Skeletal muscle satellite cell (primary cell): ENCODE measurements around the gene P2RY10. TPM values are rescaled to one million over a fixed set of nuclear protein-coding genes. Genes with fewer than 3 reads are reported as not detected.

Experiments
- H3K27me3 ChIP-seq: 2 replicates; pipeline ENCODE4 v1.7.0; 2013; ENCODE audit warnings: low read length; ENCODE audit not compliant: control insufficient read depth, insufficient read depth
- H3K36me3 ChIP-seq: 2 replicates; pipeline ENCODE4 v1.7.0; 2013; ENCODE audit warnings: mild to moderate bottlenecking, control low read depth, low read length; ENCODE audit not compliant: insufficient read depth
- H3K4me1 ChIP-seq: 2 replicates; pipeline ENCODE4 v1.7.0; 2013; ENCODE audit warnings: low read length; ENCODE audit not compliant: control insufficient read depth, insufficient read depth
- H3K4me2 ChIP-seq: 2 replicates; pipeline ENCODE4 v1.7.0; 2013; ENCODE audit warnings: mild to moderate bottlenecking, low read length
- H3K4me3 ChIP-seq: 2 replicates; pipeline ENCODE4 v1.7.0; 2013; ENCODE audit warnings: low read length
- H3K9ac ChIP-seq: 2 replicates; pipeline ENCODE4 v1.7.0; 2013; ENCODE audit warnings: mild to moderate bottlenecking, low read depth, low read length, moderate library complexity
- H3K9me3 ChIP-seq: replicated peaks from 2 replicates; pipeline ENCODE4 v1.7.0; 2013; ENCODE audit warnings: mild to moderate bottlenecking, control low read depth, low read length
- total RNA-seq: library from RNA; depleted of rRNA; stranded (reverse); fragments of >200 nt; gene quantifications from 2 replicates; pipeline ENCODE4 v1.2.3, GENCODE V29; 2012; rRNA removed

The P2RY10 gene
- not detected in 2 replicates for total RNA-seq

DNA sequence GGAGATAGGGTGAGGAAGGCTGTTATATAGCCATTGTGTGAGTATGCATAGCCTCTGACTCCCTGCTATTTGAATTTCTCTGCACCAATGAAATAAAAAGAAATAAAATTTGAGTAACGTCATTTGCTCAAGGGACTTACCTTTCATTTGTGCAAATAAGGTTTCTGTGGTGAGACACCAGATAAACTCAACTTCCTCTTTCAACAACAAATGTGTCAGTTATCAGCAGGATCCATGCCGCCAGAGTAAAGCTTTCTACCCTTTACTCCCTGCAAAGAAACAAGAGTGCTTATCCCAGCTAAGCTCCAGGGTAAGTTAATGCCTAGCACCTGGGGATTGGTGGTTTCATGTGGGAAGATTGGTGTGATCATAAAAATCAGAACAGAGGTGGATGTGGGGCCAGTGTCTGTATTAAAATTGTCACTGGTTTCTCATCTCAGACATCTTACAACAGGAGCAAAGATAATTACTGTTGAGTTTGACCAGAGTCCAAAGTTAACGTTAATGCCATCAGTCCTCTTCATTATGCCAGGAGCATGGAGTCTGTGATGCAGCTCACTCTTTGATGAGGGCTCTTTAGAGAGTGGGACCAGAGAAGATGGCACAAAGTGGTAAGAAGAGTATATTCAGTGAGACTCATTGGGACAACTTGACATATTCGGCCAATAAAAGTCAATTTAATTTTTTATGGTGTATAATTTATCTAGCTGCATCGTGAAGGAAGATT, at the start of gene P2RY10:
Gene P2RY10, plus strand, starts transcription at position 206 of the 727 bp plus-strand sequence. CDS start 15,130 bp downstream, outside the sequence.
- Histone ChIP-seq H3K4me2 (no peak within 1 kb of the TSS), H3K9ac (no peak within 1 kb of the TSS), H3K27me3 (no peaks in the 10 kb centered on the region), H3K9me3 (no peaks in the 10 kb centered on the region), H3K36me3 (no peaks in the 10 kb centered on the region), H3K4me3 (no peak within 1 kb of the TSS), H3K4me1 (no peaks in the 10 kb centered on the region)

GRCh38 chrX:78922754-78923153, 22.4 kb upstream of the P2RY10 start:
- Histone ChIP-seq H3K9ac (no peak overlapping the region), H3K36me3 (no peaks in the 10 kb centered on the region), H3K4me3 (no peak overlapping the region)

GRCh38 chrX:78923198-78924015, 21.8 kb upstream of the P2RY10 start:
- H3K4me3 ChIP-seq: no peak overlapping the region

More at GRCh38 chrX:78922754-78923153, 22.4 kb upstream of the P2RY10 start:
- no peaks in the 10 kb centered on the region for H3K27me3 ChIP-seq
- H3K9me3 ChIP-seq: no peaks in the 10 kb centered on the region
- no peaks in the 10 kb centered on the region for H3K4me1 ChIP-seq
- H3K4me2 ChIP-seq: no peak overlapping the region

GRCh38 chrX:78931814-78932213, 13.4 kb upstream of the P2RY10 start:
- Histone ChIP-seq H3K27me3 (no peaks in the 10 kb centered on the region), H3K4me3 (no peak overlapping the region), H3K4me2 (no peak overlapping the region)

More at GRCh38 chrX:78923198-78924015, 21.8 kb upstream of the P2RY10 start:
- Histone ChIP-seq H3K9me3 (no peaks in the 10 kb centered on the region), H3K9ac (no peak overlapping the region), H3K4me2 (no peak overlapping the region), H3K4me1 (no peaks in the 10 kb centered on the region), H3K36me3 (no peaks in the 10 kb centered on the region), H3K27me3 (no peaks in the 10 kb centered on the region)

GRCh38 chrX:78934866-78935265, 10.3 kb upstream of the P2RY10 start:
- H3K27me3 ChIP-seq: no peaks in the 10 kb centered on the region
- no peaks in the 10 kb centered on the region for H3K4me1 ChIP-seq
- H3K36me3 ChIP-seq: no peaks in the 10 kb centered on the region
- H3K4me3 ChIP-seq: no peak overlapping the region
- H3K9me3 ChIP-seq: no peaks in the 10 kb centered on the region
- no peak overlapping the region for H3K4me2 ChIP-seq
- no peak overlapping the region for H3K9ac ChIP-seq

More at GRCh38 chrX:78931814-78932213, 13.4 kb upstream of the P2RY10 start:
- no peaks in the 10 kb centered on the region for H3K4me1 ChIP-seq
- no peaks in the 10 kb centered on the region for H3K9me3 ChIP-seq
- no peaks in the 10 kb centered on the region for H3K36me3 ChIP-seq
- no peak overlapping the region for H3K9ac ChIP-seq

DNA sequence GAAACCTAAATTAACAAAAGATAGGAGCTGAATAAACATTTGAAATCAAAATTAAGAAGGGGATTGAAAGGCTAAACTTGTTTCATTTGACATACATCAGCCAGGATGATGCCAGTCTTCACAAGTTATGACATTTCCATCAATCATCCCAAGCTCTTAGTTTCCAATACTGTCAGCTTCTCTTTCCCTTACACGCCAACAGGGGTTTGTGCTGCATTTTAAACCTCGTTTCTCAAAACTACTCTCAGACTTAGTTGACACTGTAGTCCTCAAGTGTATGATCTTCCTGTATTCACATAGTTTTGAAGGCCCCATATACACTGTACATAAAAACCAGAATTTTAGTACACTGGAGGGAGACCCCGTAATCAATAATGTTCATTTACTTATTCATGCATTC, 840 bp upstream of the P2RY10 start:
- Histone ChIP-seq H3K4me3 (no peak overlapping the region), H3K27me3 (no peaks in the 10 kb centered on the region), H3K9me3 (no peaks in the 10 kb centered on the region), H3K9ac (no peak overlapping the region), H3K4me1 (no peaks in the 10 kb centered on the region), H3K4me2 (no peak overlapping the region), H3K36me3 (no peaks in the 10 kb centered on the region)

DNA sequence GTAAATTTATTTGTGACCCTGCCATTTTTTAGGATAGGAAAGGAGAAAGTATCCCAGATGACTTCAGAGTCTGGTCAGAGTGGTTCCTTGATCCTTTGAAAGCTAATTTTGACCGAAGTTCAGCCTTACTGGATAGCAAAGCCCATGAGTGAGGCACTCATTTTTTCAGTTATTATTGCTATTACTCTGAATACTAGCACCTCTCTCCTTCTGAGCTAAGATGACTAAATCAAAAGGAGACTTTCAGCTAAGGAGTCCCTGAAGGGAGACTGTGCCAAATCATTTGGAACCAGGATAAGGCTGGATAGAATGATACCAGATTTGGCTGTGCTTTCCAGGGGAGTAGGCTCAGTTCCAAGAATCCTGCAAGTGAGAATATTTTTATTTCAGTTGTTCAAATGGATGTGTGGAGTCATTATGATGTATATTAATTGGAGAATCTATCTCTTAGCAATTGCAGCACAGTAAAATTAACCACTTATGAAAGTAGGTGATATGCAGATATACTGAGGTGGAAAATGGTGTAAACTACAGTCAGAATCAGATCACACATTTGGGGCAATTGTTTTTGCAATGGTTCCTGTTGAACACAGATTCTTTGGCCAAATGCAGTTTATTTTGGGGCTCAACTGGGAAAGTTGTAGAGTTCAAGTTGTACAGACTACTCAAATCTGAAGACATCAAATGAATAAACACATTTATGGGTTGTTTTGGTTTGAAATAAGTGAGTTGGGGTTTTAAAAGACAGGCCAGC, 1.2 kb downstream of the P2RY10 start:
- Histone ChIP-seq H3K36me3 (no peaks in the 10 kb centered on the region), H3K27me3 (no peaks in the 10 kb centered on the region), H3K4me1 (no peaks in the 10 kb centered on the region), H3K4me3 (no peak overlapping the region), H3K9me3 (no peaks in the 10 kb centered on the region), H3K9ac (no peak overlapping the region), H3K4me2 (no peak overlapping the region)

- H3K9ac ChIP-seq: no peak overlapping the region
- no peak overlapping the region for H3K4me3 ChIP-seq
- H3K4me1 ChIP-seq: no peaks in the 10 kb centered on the region
- no peak overlapping the region for H3K4me2 ChIP-seq
- H3K9me3 ChIP-seq: no peaks in the 10 kb centered on the region
- H3K36me3 ChIP-seq: no peaks in the 10 kb centered on the region
- no peaks in the 10 kb centered on the region for H3K27me3 ChIP-seq
These were observed 5.0 kb downstream of the P2RY10 start for GRCh38 chrX:78950009-78950835.

DNA sequence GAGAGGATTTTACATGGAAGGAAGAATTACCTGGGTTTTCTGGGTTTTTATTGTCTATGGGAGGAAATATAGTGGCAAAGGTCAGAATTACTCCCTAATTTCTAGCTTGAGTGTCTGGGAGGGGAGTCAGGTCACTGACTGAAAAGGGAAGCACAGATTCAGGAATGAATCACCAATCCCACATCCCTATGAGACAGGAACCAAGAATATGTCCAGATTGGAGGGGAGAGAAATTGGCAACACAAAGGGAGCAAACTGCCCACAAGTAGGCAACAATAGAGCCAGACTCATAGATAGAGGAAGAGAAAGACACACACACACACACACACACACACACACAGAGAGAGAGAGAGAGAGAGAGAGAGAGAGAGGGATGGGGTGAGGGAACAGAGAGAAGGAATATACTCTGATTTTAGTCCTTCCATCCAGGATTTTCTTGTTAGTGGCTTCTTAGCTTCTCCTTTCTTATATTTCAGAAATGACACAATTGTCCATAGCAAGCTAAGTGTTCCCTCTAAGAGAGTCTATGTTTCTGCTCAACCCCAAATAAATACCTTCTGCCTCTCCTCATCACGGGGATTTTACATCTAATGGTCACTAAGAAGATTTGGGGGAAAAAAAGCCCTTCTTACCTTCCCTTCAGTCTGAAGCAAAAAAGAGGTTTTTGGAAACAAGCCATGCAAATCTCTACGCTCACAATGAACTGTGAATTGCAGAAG, 12.0 kb downstream of the P2RY10 start:
- no peaks in the 10 kb centered on the region for H3K9me3 ChIP-seq
- H3K9ac ChIP-seq: no peak overlapping the region
- H3K36me3 ChIP-seq: no peaks in the 10 kb centered on the region
- H3K4me3 ChIP-seq: no peak overlapping the region
- H3K27me3 ChIP-seq: no peaks in the 10 kb centered on the region
- H3K4me1 ChIP-seq: no peaks in the 10 kb centered on the region
- H3K4me2 ChIP-seq: no peak overlapping the region

GRCh38 chrX:78957768-78958130, 12.6 kb downstream of the P2RY10 start:
- Histone ChIP-seq H3K9me3 (no peaks in the 10 kb centered on the region), H3K4me2 (no peak overlapping the region), H3K4me3 (no peak overlapping the region), H3K36me3 (no peaks in the 10 kb centered on the region), H3K4me1 (no peaks in the 10 kb centered on the region), H3K9ac (no peak overlapping the region), H3K27me3 (no peaks in the 10 kb centered on the region)
